Gastrocnemius medialis (tissue), 4 donors: ENCODE results near the gene HBM.

Source experiments
- POLR2A ChIP-seq, 2 donors: fragments of 450-650 bp; IDR thresholded peaks; one replicate each; pipeline ENCODE4 v1.6.1; 2017; ENCODE audit warnings: antibody characterized with exemption in 2 of 2, mild to moderate bottlenecking in 2 of 2, moderate library complexity in 2 of 2
- TF ChIP-seq, protein P1 (sequence below), 5 experiments: fragments of 450-650 bp in 3 of 5; fragments of 200-600 bp in 2 of 5; sonication (generic) in 2 of 5; IDR thresholded peaks in 4 of 5; conservative IDR thresholded peaks in 1 of 5; 1 replicate in 4 of 5; 2 replicates in 1 of 5; pipeline ENCODE4 v1.5.1; 2016 to 2019; ENCODE audit warnings: antibody characterized with exemption in 5 of 5, mild to moderate bottlenecking in 3 of 5, moderate library complexity in 3 of 5

GRCh38 chr16:144797-145252 lies 21.0 kb upstream of the HBM start:
- TF ChIP-seq, protein P1, sequence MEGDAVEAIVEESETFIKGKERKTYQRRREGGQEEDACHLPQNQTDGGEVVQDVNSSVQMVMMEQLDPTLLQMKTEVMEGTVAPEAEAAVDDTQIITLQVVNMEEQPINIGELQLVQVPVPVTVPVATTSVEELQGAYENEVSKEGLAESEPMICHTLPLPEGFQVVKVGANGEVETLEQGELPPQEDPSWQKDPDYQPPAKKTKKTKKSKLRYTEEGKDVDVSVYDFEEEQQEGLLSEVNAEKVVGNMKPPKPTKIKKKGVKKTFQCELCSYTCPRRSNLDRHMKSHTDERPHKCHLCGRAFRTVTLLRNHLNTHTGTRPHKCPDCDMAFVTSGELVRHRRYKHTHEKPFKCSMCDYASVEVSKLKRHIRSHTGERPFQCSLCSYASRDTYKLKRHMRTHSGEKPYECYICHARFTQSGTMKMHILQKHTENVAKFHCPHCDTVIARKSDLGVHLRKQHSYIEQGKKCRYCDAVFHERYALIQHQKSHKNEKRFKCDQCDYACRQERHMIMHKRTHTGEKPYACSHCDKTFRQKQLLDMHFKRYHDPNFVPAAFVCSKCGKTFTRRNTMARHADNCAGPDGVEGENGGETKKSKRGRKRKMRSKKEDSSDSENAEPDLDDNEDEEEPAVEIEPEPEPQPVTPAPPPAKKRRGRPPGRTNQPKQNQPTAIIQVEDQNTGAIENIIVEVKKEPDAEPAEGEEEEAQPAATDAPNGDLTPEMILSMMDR (IDR thresholded peaks at IDR 0.05 in 4 of 5, conservative IDR thresholded peaks at IDR 0.05 in 1 of 5): no peak
- TF ChIP-seq POLR2A (IDR thresholded peaks at IDR 0.05): no peak
